Activated CD8-positive, alpha-beta memory T cell treated with anti-CD3 and anti-CD28 coated beads for 48 hours (primary cell): ENCODE results near the gene SETBP1.

Source experiments
- DNase-seq, 3 experiments: peaks; one replicate each; pipeline ENCODE4 v3.0.0-alpha.2; 2020; ENCODE audit warnings: low read depth in 2 of 3, low spot score in 2 of 3

SETBP1 gene

GRCh38 chr18:44900627-44901026 is 219.9 kb downstream of the SETBP1 start:
- no peak for DNase-seq

- no peak for DNase-seq
Measured at GRCh38 chr18:44901283-44901682, 220.6 kb downstream of the SETBP1 start.

GRCh38 chr18:44903327-44903726 is 222.6 kb downstream of the SETBP1 start:
- DNase-seq, result no peak

- no peak for DNase-seq
Measured at GRCh38 chr18:44904768-44905167, 224.1 kb downstream of the SETBP1 start.

GRCh38 chr18:44909191-44909719 is 228.6 kb downstream of the SETBP1 start:
- no peak for DNase-seq

GRCh38 chr18:44911260-44911659 is 230.6 kb downstream of the SETBP1 start:
- DNase-seq, result no peak

- DNase-seq, result no peak
Measured at GRCh38 chr18:44911773-44912172, 231.1 kb downstream of the SETBP1 start.

GRCh38 chr18:44912740-44913478 is 232.2 kb downstream of the SETBP1 start:
- DNase-seq, result no peak

GRCh38 chr18:44914028-44914427 is 233.3 kb downstream of the SETBP1 start:
- DNase-seq, result no peak

- DNase-seq, result no peak
Measured at GRCh38 chr18:44915213-44915612, 234.5 kb downstream of the SETBP1 start.

- DNase-seq, result no peak
Measured at GRCh38 chr18:44915661-44916060, 235.0 kb downstream of the SETBP1 start.

GRCh38 chr18:44916429-44917207 is 235.9 kb downstream of the SETBP1 start:
- DNase-seq, result no peak

GRCh38 chr18:44917216-44918141 is 236.8 kb downstream of the SETBP1 start:
- DNase-seq, result no peak

GRCh38 chr18:44918142-44918476 is 237.4 kb downstream of the SETBP1 start:
- DNase-seq, result no peak

GRCh38 chr18:44920441-44920840 is 239.8 kb downstream of the SETBP1 start:
- DNase-seq, result no peak

- DNase-seq, result no peak
Measured at GRCh38 chr18:44921974-44922373, 241.3 kb downstream of the SETBP1 start.

- no peak for DNase-seq
Measured at GRCh38 chr18:44922968-44923367, 242.3 kb downstream of the SETBP1 start.

GRCh38 chr18:44924785-44925499 is 244.3 kb downstream of the SETBP1 start:
- DNase-seq, result no peak

GRCh38 chr18:44927127-44927849 is 246.6 kb downstream of the SETBP1 start:
- no peak for DNase-seq

- DNase-seq, result no peak
Measured at GRCh38 chr18:44934901-44935300, 254.2 kb downstream of the SETBP1 start.
